ENCODE data around the gene PPP1CA.

PPP1CA gene

DNA sequence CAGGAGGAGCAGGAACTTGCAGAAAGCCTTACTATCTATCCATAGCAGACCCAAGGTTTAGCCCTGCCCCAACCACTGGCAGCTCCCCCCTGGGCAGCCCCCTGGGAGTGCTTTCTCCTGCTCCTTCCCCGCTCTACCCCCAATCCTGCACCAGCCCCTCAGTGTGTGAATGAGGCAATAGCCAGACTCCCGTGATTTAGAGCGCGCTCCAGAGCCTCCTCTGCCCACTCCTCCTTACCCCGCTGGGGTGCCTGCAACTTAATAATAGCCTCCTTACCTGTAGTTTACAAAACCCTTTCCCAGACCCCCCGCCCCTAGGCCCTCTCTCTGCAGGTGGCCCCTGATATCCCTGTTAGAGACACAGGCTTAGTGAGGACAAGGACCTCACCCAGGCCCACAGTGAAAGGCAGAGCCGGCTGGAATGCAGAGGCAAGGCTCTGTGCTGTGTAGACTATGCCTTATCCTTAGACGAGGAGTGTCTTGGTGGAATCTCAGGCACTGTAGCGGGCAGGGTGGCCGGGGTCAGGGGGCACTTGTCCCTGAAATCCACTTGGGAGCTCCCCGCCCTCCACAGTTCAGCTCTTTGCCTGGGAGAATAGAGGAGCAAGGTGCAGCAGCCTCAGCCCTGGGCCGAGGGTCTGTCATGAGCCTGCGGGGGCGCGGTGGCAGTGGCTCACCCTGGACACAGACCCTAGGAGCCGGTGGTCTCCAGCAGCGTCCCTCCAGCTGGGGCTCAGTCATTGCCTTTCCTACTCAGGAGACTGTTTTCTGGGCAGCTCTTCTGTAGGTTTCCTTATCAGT, 9.5 kb upstream of the PPP1CA start:
- Histone ChIP-seq H3K27me3 (replicated peaks in 2 of 5; ENCODE audit: control insufficient read depth in 4 of 5, insufficient read depth in 5 of 5, low read length in 4 of 5) (no peaks in the 10 kb centered on the region), H3K4me3 (ENCODE audit: control insufficient read depth in 1 of 7, extremely low read depth in 1 of 7, insufficient read depth in 4 of 7, low read depth in 2 of 7, low read length in 6 of 7) (no peak overlapping the region), H3K9me3 (ENCODE audit: control extremely low read depth in 1 of 5, control insufficient read depth in 4 of 5, insufficient read depth in 2 of 5, low read depth in 1 of 5, low read length in 4 of 5) (no peaks in the 10 kb centered on the region), H3K27ac (ENCODE audit: insufficient read depth in 1 of 2, low read depth in 1 of 2, low read length in 2 of 2, poor library complexity in 1 of 2, severe bottlenecking in 2 of 2) (no peak overlapping the region), H3K4me1 (ENCODE audit: control extremely low read depth in 1 of 4, control insufficient read depth in 4 of 4, insufficient read depth in 4 of 4, low read length in 3 of 4) (peaks cover 8 to 89% (median 85%) of the 10 kb centered on the region in 4 experiments), H3K36me3 (ENCODE audit: control insufficient read depth in 4 of 4, insufficient read depth in 4 of 4, low read length in 3 of 4) (peaks cover 0 to 24% (median 5%) of the 10 kb centered on the region in 4 experiments)
- CTCF ChIA-PET, result interaction anchor here (1.0 to 1.5 kb wide), 2 partner anchors 9 to 12 kb away, joined by 4 to 6 read pairs; partner anchors contain the start of gene PPP1CA
- POLR2A ChIA-PET, result interaction anchor here (2.2 kb wide), 1 partner anchor 10 kb away, joined by 6 read pairs; no protein-coding TSS in a partner anchor
- WGBS (ENCODE audit: insufficient coverage), result 95% methylated on average over 11 of the region's 17 CpGs
- no peak for DNase-seq

DNA sequence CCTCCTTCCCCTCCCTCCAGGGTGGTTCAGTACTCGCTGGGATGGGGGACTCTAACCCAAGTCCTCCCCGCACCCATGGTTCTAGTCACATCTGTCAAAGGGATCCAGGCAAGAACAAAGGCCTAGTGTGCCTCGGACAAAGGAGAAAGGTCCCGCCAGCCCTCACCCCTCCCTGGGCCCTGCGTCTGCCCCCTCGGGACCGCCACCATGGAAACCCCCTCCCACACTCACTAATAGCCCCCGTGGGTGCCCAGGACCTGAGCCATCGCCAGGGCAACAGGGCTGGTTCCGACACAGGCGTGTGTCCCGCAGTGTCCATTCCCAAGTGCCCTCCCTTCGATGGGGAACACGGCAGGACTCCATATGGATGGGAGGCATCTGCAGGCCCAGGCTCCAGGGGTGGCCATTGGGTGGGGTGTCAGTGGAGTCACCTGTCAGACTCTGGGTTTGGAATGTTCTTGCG, 8.7 kb upstream of the PPP1CA start:
- Histone ChIP-seq H3K27me3 (replicated peaks in 2 of 5; ENCODE audit: control insufficient read depth in 4 of 5, insufficient read depth in 5 of 5, low read length in 4 of 5) (no peaks in the 10 kb centered on the region), H3K4me3 (ENCODE audit: control insufficient read depth in 1 of 7, extremely low read depth in 1 of 7, insufficient read depth in 4 of 7, low read depth in 2 of 7, low read length in 6 of 7) (no peak overlapping the region)

DNA sequence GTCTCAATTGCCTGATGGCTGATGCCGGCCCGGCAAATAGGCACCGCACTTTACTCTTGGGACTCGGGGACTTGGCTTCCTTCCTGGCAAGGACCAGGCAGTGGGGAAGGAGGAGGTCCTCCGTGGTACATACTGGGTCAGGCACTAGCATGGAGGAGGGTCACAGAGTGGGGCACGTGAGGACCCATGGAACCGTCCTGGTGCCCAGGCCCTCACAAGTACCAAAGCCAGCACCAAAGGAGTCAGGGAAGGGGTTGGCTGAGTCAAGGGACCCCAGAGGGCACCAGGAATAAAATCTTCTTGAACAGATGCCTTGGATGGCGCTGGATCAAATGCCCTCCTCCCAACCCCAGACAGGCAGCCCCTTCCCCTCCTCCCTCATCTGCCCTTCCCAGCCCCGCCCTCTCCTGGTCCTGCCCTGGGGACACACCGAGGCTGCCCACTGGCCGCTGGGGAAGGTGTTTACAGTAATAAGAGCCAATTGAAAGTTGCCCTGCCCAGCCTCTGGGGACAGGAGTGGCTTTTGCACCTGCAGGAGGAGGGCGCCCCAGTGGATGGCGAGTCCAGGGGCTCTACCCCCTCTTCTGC, 8.2 kb upstream of the PPP1CA start:
- peaks cover 8 to 91% (median 87%) of the 10 kb centered on the region in 4 experiments for H3K4me1 ChIP-seq (ENCODE audit: control extremely low read depth in 1 of 4, control insufficient read depth in 4 of 4, insufficient read depth in 4 of 4, low read length in 3 of 4)
- H3K36me3 ChIP-seq (ENCODE audit: control insufficient read depth in 4 of 4, insufficient read depth in 4 of 4, low read length in 3 of 4), result peaks cover 0 to 37% (median 11%) of the 10 kb centered on the region in 4 experiments
- peak in 2 of 3 donors; percentile 28 to 53 for DNase-seq
- no peaks in the 10 kb centered on the region for H3K9me3 ChIP-seq (ENCODE audit: control extremely low read depth in 1 of 5, control insufficient read depth in 4 of 5, insufficient read depth in 2 of 5, low read depth in 1 of 5, low read length in 4 of 5)
- POLR2A ChIA-PET, result interaction anchor here (1.3 kb wide), 2 partner anchors 9 to 11 kb away, joined by 9 to 15 read pairs; no protein-coding TSS in a partner anchor
- WGBS (ENCODE audit: insufficient coverage), result 9% methylated on average over 8 of the region's 13 CpGs
- no peaks in the 10 kb centered on the region for H3K27me3 ChIP-seq (replicated peaks in 2 of 5; ENCODE audit: control insufficient read depth in 4 of 5, insufficient read depth in 5 of 5, low read length in 4 of 5)
- peak overlapping the region in 4 of 7 experiments; percentile 46 to 58 (median 56) for H3K4me3 ChIP-seq (ENCODE audit: control insufficient read depth in 1 of 7, extremely low read depth in 1 of 7, insufficient read depth in 4 of 7, low read depth in 2 of 7, low read length in 6 of 7)
- CTCF ChIA-PET, result interaction anchor here (3.4 kb wide), 1 partner anchor 9 kb away, joined by 22 read pairs; no protein-coding TSS in a partner anchor
- H3K27ac ChIP-seq (ENCODE audit: insufficient read depth in 1 of 2, low read depth in 1 of 2, low read length in 2 of 2, poor library complexity in 1 of 2, severe bottlenecking in 2 of 2), result peak overlapping the region in 1 of 2 experiments; percentile 64

More for the DNA sequence above, 8.7 kb upstream of the PPP1CA start:
- Histone ChIP-seq H3K9me3 (ENCODE audit: control extremely low read depth in 1 of 5, control insufficient read depth in 4 of 5, insufficient read depth in 2 of 5, low read depth in 1 of 5, low read length in 4 of 5) (no peaks in the 10 kb centered on the region), H3K4me1 (ENCODE audit: control extremely low read depth in 1 of 4, control insufficient read depth in 4 of 4, insufficient read depth in 4 of 4, low read length in 3 of 4) (peaks cover 8 to 90% (median 87%) of the 10 kb centered on the region in 4 experiments), H3K36me3 (ENCODE audit: control insufficient read depth in 4 of 4, insufficient read depth in 4 of 4, low read length in 3 of 4) (peaks cover 0 to 32% (median 9%) of the 10 kb centered on the region in 4 experiments), H3K27ac (ENCODE audit: insufficient read depth in 1 of 2, low read depth in 1 of 2, low read length in 2 of 2, poor library complexity in 1 of 2, severe bottlenecking in 2 of 2) (peak overlapping the region in 1 of 2 experiments; percentile 64)
- no peak for DNase-seq
- WGBS (ENCODE audit: insufficient coverage), result 93% methylated on average over 9 of the region's 15 CpGs
- ChIA-PET POLR2A (no interaction called here), CTCF (no interaction called here)

DNA sequence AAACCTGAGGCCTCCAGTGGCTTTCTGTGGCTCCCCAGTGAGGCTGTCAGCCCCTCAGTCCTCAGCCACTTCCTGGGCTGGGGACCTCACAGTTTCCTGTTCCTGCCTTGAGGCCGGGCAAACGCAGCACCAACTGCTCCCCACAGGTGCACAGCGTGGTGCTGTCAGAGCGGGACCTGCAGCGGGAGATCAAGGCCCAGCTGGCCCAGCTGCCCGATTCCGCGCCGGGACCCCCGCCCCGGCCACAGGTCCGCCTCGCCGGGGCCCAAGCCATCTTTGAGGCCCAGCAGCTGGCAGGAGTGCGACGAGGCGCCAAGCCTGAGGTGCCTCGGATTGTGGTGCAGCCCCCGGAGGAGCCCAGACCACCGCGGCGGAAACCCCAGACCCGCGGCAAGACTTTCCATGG, 7.6 kb upstream of the PPP1CA start:
- Histone ChIP-seq H3K36me3 (ENCODE audit: control insufficient read depth in 4 of 4, insufficient read depth in 4 of 4, low read length in 3 of 4) (peaks cover 0 to 37% (median 11%) of the 10 kb centered on the region in 4 experiments), H3K4me3 (ENCODE audit: control insufficient read depth in 1 of 7, extremely low read depth in 1 of 7, insufficient read depth in 4 of 7, low read depth in 2 of 7, low read length in 6 of 7) (peak overlapping the region in 5 of 7 experiments; percentile 10 to 58 (median 56)), H3K9me3 (ENCODE audit: control extremely low read depth in 1 of 5, control insufficient read depth in 4 of 5, insufficient read depth in 2 of 5, low read depth in 1 of 5, low read length in 4 of 5) (no peaks in the 10 kb centered on the region), H3K27me3 (replicated peaks in 2 of 5; ENCODE audit: control insufficient read depth in 4 of 5, insufficient read depth in 5 of 5, low read length in 4 of 5) (no peaks in the 10 kb centered on the region), H3K4me1 (ENCODE audit: control extremely low read depth in 1 of 4, control insufficient read depth in 4 of 4, insufficient read depth in 4 of 4, low read length in 3 of 4) (peaks cover 8 to 94% (median 92%) of the 10 kb centered on the region in 4 experiments), H3K27ac (ENCODE audit: insufficient read depth in 1 of 2, low read depth in 1 of 2, low read length in 2 of 2, poor library complexity in 1 of 2, severe bottlenecking in 2 of 2) (peak overlapping the region in 1 of 2 experiments; percentile 64)
- DNase-seq, result peak; percentile 61 to 92 (median 85)
- POLR2A ChIA-PET, result interaction anchor here (0.8 to 1.3 kb wide), 3 partner anchors 10 to 28 kb away, joined by 3 to 15 read pairs (median 9); partner anchors contain the start of gene PTPRCAP
- under 1% methylated on average over 23 of the region's 24 CpGs for WGBS (ENCODE audit: insufficient coverage)
- CTCF ChIA-PET, result interaction anchor here (1.6 to 3.4 kb wide), 2 partner anchors 10 to 19 kb away, joined by 7 to 22 read pairs; partner anchors contain the start of gene RPS6KB2

DNA sequence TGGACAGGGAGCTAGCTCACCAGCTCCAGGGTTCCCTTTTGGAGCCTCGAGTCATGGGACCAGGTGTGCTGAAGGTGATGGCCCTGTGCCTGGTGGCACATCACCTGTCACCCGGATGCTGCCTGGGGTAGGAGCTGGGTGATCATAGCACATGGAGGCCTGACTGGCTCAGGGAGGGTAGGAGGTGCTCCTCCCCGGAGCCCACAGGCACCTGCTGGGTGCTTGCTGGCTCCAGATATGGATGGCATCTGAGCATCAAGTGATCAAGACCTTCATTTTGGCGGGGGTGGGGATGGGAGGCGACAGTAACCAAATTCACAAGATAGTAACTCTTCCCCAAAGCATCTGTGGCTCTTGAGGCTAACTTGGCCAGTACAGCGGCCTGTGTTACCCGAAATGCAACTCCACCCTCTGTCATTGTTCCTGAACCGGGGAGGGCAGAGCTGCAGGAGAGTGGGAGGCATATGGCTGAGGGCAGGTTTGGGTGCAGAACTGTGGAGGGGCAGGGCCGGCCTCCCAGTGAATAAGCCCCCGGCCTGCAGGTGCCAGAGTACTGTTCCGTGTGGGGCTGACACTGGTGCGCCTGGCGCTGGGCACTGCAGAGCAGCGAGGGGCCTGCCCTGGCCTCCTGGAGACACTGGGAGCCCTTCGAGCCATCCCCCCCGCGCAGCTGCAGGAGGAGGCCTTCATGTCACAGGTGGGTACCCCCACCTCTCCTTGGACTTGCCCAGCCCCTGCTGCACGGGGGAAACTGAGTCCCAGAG, 7.0 kb upstream of the PPP1CA start:
- peak overlapping the region in 1 of 2 experiments; percentile 64 for H3K27ac ChIP-seq (ENCODE audit: insufficient read depth in 1 of 2, low read depth in 1 of 2, low read length in 2 of 2, poor library complexity in 1 of 2, severe bottlenecking in 2 of 2)
- WGBS (ENCODE audit: insufficient coverage), result 25% methylated on average over 9 of the region's 18 CpGs
- peak overlapping the region in 5 of 7 experiments; percentile 10 to 58 (median 56) for H3K4me3 ChIP-seq (ENCODE audit: control insufficient read depth in 1 of 7, extremely low read depth in 1 of 7, insufficient read depth in 4 of 7, low read depth in 2 of 7, low read length in 6 of 7)
- peaks cover 8 to 99% (median 98%) of the 10 kb centered on the region in 4 experiments for H3K4me1 ChIP-seq (ENCODE audit: control extremely low read depth in 1 of 4, control insufficient read depth in 4 of 4, insufficient read depth in 4 of 4, low read length in 3 of 4)
- no peaks in the 10 kb centered on the region for H3K9me3 ChIP-seq (ENCODE audit: control extremely low read depth in 1 of 5, control insufficient read depth in 4 of 5, insufficient read depth in 2 of 5, low read depth in 1 of 5, low read length in 4 of 5)
- H3K27me3 ChIP-seq (replicated peaks in 2 of 5; ENCODE audit: control insufficient read depth in 4 of 5, insufficient read depth in 5 of 5, low read length in 4 of 5), result no peaks in the 10 kb centered on the region
- no peak for DNase-seq
- ChIA-PET CTCF (interaction anchor here (0.9 to 3.4 kb wide), 3 partner anchors 10 to 60 kb away, joined by 4 to 22 read pairs (median 7); partner anchors contain the start of genes RPS6KB2 and TMEM134), POLR2A (interaction anchor here (0.8 to 1.3 kb wide), 3 partner anchors 10 to 29 kb away, joined by 3 to 15 read pairs (median 9); partner anchors contain the start of gene PTPRCAP)
- peaks cover 0 to 37% (median 11%) of the 10 kb centered on the region in 4 experiments for H3K36me3 ChIP-seq (ENCODE audit: control insufficient read depth in 4 of 4, insufficient read depth in 4 of 4, low read length in 3 of 4)

DNA sequence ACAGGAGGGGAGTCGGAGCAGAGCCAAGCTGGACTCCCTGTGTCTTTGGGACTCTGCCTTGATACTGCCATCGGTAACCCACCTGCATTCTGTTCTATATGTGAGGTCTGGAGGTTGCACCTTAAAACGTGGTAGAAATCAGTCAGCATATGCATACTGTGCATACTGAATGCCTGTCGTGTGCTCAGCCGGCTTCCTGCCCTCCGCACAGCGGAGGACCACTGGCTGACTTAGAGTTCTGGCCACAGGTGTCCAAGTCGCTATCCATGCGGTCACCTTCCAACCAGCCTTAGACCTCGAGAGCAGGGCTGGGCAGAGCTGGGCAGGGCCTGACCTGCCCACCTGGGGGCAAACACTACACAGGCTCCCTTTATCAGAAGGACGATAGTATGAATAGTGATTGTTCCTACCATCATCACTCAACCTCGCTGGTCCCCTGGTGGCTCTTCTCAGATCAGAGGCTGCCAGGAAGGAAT, 6.1 kb upstream of the PPP1CA start:
- Histone ChIP-seq H3K4me3 (ENCODE audit: control insufficient read depth in 1 of 7, extremely low read depth in 1 of 7, insufficient read depth in 4 of 7, low read depth in 2 of 7, low read length in 6 of 7) (peak overlapping the region in 3 of 7 experiments; percentile 1 to 57 (median 23)), H3K27me3 (replicated peaks in 2 of 5; ENCODE audit: control insufficient read depth in 4 of 5, insufficient read depth in 5 of 5, low read length in 4 of 5) (no peaks in the 10 kb centered on the region), H3K36me3 (ENCODE audit: control insufficient read depth in 4 of 4, insufficient read depth in 4 of 4, low read length in 3 of 4) (peaks cover 0 to 37% (median 11%) of the 10 kb centered on the region in 4 experiments), H3K9me3 (ENCODE audit: control extremely low read depth in 1 of 5, control insufficient read depth in 4 of 5, insufficient read depth in 2 of 5, low read depth in 1 of 5, low read length in 4 of 5) (no peaks in the 10 kb centered on the region), H3K27ac (ENCODE audit: insufficient read depth in 1 of 2, low read depth in 1 of 2, low read length in 2 of 2, poor library complexity in 1 of 2, severe bottlenecking in 2 of 2) (no peak overlapping the region), H3K4me1 (ENCODE audit: control extremely low read depth in 1 of 4, control insufficient read depth in 4 of 4, insufficient read depth in 4 of 4, low read length in 3 of 4) (peaks cover 11 to 100% (median 98%) of the 10 kb centered on the region in 4 experiments)
- CTCF ChIA-PET, result interaction anchor here (0.9 to 3.4 kb wide), 3 partner anchors 11 to 61 kb away, joined by 3 to 22 read pairs (median 4); partner anchors contain the start of gene TMEM134
- DNase-seq, result no peak
- POLR2A ChIA-PET, result no interaction called here
- WGBS (ENCODE audit: insufficient coverage), result 88% methylated on average over 11 of the region's 12 CpGs
